Mammary epithelial cell (primary cell): ENCODE results near the gene CAMK2D.

ENCODE experiments used
- EZH2 ChIP-seq: IDR thresholded peaks from 2 replicates; pipeline ENCODE4 v1.6.1; 2012; ENCODE audit warnings: low read length, inconsistent platforms, borderline replicate concordance
- TF ChIP-seq, protein P1 (sequence below), 2 donors: IDR thresholded peaks in 1 of 2; conservative IDR thresholded peaks in 1 of 2; 2 replicates each; pipeline ENCODE4 v1.5.1; 2011 to 2012; ENCODE audit warnings: inconsistent platforms in 2 of 2, low read length in 2 of 2, mild to moderate bottlenecking in 2 of 2, control low read depth in 1 of 2, low read depth in 1 of 2; ENCODE audit not compliant: insufficient read depth in 1 of 2; ENCODE audit errors: extremely low read depth in 1 of 2

DNA sequence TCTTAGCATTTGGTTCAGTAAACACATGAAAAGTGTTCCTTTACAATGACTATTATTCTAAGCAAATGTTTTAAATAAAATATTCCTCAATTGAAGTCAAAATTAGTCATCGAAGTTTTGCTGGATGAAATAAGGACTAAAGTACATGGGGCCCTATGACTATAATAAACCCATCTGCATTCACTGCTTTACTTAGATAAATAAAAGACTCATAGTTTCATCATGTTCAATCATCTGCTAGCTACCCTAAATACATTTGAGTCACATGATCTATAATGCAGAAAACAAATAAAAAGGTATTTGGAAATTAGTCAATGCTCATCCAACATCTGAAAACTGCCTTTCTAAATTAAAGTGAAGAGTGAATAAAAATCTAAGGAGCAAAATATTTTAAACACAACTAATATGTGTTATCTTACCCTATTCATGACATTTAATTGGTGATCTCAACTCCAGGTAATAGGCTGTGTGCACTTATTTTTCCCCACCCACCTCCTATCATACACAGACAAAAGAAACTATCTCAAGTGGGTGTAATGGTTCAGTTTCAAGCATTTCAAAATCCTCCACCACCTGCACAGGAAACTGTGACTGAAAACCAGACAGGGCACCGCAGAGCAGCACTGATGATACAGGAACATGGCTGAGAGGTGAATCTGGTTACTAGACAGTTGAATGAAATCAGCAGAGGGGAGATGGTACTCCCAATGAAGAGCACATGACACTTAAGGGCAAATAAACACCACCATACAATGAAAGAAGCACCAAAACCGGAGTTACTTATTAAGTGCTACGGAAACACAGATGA is 78.6 kb downstream of the CAMK2D start:
- TF ChIP-seq, protein P1, sequence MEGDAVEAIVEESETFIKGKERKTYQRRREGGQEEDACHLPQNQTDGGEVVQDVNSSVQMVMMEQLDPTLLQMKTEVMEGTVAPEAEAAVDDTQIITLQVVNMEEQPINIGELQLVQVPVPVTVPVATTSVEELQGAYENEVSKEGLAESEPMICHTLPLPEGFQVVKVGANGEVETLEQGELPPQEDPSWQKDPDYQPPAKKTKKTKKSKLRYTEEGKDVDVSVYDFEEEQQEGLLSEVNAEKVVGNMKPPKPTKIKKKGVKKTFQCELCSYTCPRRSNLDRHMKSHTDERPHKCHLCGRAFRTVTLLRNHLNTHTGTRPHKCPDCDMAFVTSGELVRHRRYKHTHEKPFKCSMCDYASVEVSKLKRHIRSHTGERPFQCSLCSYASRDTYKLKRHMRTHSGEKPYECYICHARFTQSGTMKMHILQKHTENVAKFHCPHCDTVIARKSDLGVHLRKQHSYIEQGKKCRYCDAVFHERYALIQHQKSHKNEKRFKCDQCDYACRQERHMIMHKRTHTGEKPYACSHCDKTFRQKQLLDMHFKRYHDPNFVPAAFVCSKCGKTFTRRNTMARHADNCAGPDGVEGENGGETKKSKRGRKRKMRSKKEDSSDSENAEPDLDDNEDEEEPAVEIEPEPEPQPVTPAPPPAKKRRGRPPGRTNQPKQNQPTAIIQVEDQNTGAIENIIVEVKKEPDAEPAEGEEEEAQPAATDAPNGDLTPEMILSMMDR (conservative IDR thresholded peaks at IDR 0.05 in 1 of 2, IDR thresholded peaks at IDR 0.05 in 1 of 2; ENCODE audit: extremely low read depth in 1 of 2, insufficient read depth in 1 of 2, low read depth in 1 of 2, low read length in 2 of 2): no peak
- TF ChIP-seq EZH2: no peak
